GM12878 (cell line): Measurements from ENCODE around the gene HEMK1. TPM values are rescaled to one million over a fixed set of nuclear protein-coding genes. Genes with fewer than 3 reads are reported as not detected.

Experiments
- ATAC-seq: fragments of 200-7000 bp; cut with Tn5 transposase; 3 replicates; pipeline ENCODE4 v1.9.1; 2020; ENCODE audit warnings: mild to moderate bottlenecking, moderate library complexity
- BruUV-seq: library from RNA; stranded (reverse); fragments of 400-500 nt; replicated peaks from 2 replicates; lab custom pipeline; 2021; lab: Mats Ljungman, UMichigan
- CTCF ChIA-PET: fragments of 300-600 bp; sonication (Branson Sonifier 250); formaldehyde crosslinking; extraction: SDS; loops from one replicate; lab custom pipeline; 2021; ENCODE audit warnings: inconsistent platforms; lab: Yijun Ruan, JAX
- POLR2A ChIA-PET: fragments of 350-600 bp; formaldehyde crosslinking; extraction: SDS; loops from one replicate; lab custom pipeline; 2021; ENCODE audit warnings: inconsistent platforms; lab: Charles Lee
- RAD21 ChIA-PET: fragments of 300-600 bp; sonication (Branson Sonifier 250); formaldehyde crosslinking; loops from one replicate; lab custom pipeline; 2023; ENCODE audit warnings: antibody characterized with exemption; ENCODE audit not compliant: unreplicated experiment; lab: Charles Lee
- SMC1A ChIA-PET: fragments of 300-600 bp; sonication (Branson Sonifier 250); formaldehyde crosslinking; loops from one replicate; lab custom pipeline; 2023; ENCODE audit not compliant: unreplicated experiment, uncharacterized antibody; lab: Charles Lee
- DNase-seq: peaks from one replicate; pipeline ENCODE4 v3.0.0-alpha.2; 2011; ENCODE audit warnings: low read depth, low spot score
- FAIRE-seq: peaks from 3 replicates; lab custom pipeline; 2011; peaks lifted over from hg19 to GRCh38; lab: Jason Lieb, UNC
- H2AFZ ChIP-seq: 2 replicates; pipeline ENCODE4 v1.6.0; 2011; ENCODE audit warnings: low read depth, low read length, control low read depth; ENCODE audit not compliant: control insufficient read depth
- H3K27ac ChIP-seq: 2 replicates; pipeline ENCODE4 v1.5.1; 2011; ENCODE audit warnings: control low read depth; ENCODE audit not compliant: control insufficient read depth, insufficient read depth
- H3K27me3 ChIP-seq, 2 experiments: replicated peaks in 1 of 2; 2 replicates each; pipeline versions ENCODE4 v1.6.0 to v1.6.1; 2011; ENCODE audit warnings: low read length in 1 of 2; ENCODE audit not compliant: control insufficient read depth in 2 of 2, insufficient read depth in 2 of 2
- H3K36me3 ChIP-seq, 2 experiments: 2 replicates each; pipeline ENCODE4 v1.5.1; 2011; ENCODE audit warnings: low read length in 1 of 2; ENCODE audit not compliant: control insufficient read depth in 2 of 2, insufficient read depth in 2 of 2
- H3K4me1 ChIP-seq: 2 replicates; pipeline ENCODE4 v1.6.1; 2011; ENCODE audit warnings: mild to moderate bottlenecking, low read length, moderate library complexity, mixed read lengths; ENCODE audit not compliant: control insufficient read depth, insufficient read depth
- H3K4me2 ChIP-seq: 2 replicates; pipeline ENCODE4 v1.6.0; 2011; ENCODE audit warnings: control low read depth; ENCODE audit not compliant: control insufficient read depth, insufficient read depth
- H3K4me3 ChIP-seq: fragments of 200-600 bp; sonication (generic); 2 replicates; pipeline ENCODE4 v1.5.1; 2016
- H3K79me2 ChIP-seq: 2 replicates; pipeline ENCODE4 v1.6.0; 2011; ENCODE audit warnings: low read length; ENCODE audit not compliant: control insufficient read depth, insufficient read depth
- H3K9ac ChIP-seq: 2 replicates; pipeline ENCODE4 v1.8.0; 2011; ENCODE audit warnings: low read length, control low read depth, mixed read lengths; ENCODE audit not compliant: control insufficient read depth, insufficient read depth
- H3K9me3 ChIP-seq: replicated peaks from 3 replicates; pipeline ENCODE4 v1.5.1; 2011; ENCODE audit warnings: mild to moderate bottlenecking, low read length; ENCODE audit not compliant: control insufficient read depth, insufficient read depth
- H4K20me1 ChIP-seq: 2 replicates; pipeline ENCODE4 v1.6.0; 2011; ENCODE audit not compliant: control insufficient read depth, insufficient read depth
- CHD2 ChIP-seq: IDR thresholded peaks from 2 replicates; pipeline ENCODE4 v1.6.1; 2011; ENCODE audit warnings: low read depth, low read length, improper control_type of control experiment, borderline replicate concordance
- DPF2 ChIP-seq: fragments of 450-650 bp; IDR thresholded peaks from 2 replicates; pipeline ENCODE4 v1.6.1; 2017; ENCODE audit warnings: mild to moderate bottlenecking
- GABPA ChIP-seq: IDR thresholded peaks from 2 replicates; pipeline ENCODE4 v1.6.1; 2014; ENCODE audit warnings: antibody characterized with exemption, low read depth, mild to moderate bottlenecking, inconsistent platforms
- NR2C1 ChIP-seq: fragments of 450-650 bp; IDR thresholded peaks from 2 replicates; pipeline ENCODE4 v1.6.1; 2017; ENCODE audit warnings: antibody characterized with exemption, mild to moderate bottlenecking, moderate library complexity
- POLR2A ChIP-seq: IDR thresholded peaks from 2 replicates; pipeline ENCODE4 v1.6.1; 2011; ENCODE audit warnings: low read depth, mild to moderate bottlenecking, low read length
- WGBS: methylation state at CpG from one replicate; pipeline ENCODE4 v1.1.6; 2016; ENCODE audit warnings: low lambda C conversion rate; ENCODE audit not compliant: insufficient replicate concordance, insufficient coverage; ENCODE audit errors: missing lambda C conversion rate; 5-methylcytosine and 5-hydroxymethylcytosine counted together
- in situ Hi-C: fragments of 300-500 bp; cut with MboI; formaldehyde crosslinking; loops from 9 replicates; pipeline ENCODE4 v1.14.3; 2018; ENCODE audit warnings: mixed read lengths
- intact Hi-C: fragments of 100-400 bp; cut with micrococcal nuclease; formaldehyde crosslinking; loops from one replicate; pipeline ENCODE4 v1.14.2; 2022; ENCODE audit not compliant: unreplicated experiment
- polyA plus RNA-seq, 11 experiments: library from polyadenylated mRNA; depleted of rRNA in 4 of 11; unstranded in 6 of 11; stranded (reverse) in 5 of 11; fragments of >200 nt; fragmentation: Nextera tagmentation in 4 of 11; fragmentation: Illumina TruSeq in 1 of 11; extraction: Ambion mirVana in 4 of 11; extraction: Trizol in 1 of 11; gene quantifications; 1 replicate in 1 of 11; 2 replicates in 10 of 11; pipeline versions ENCODE4 v1.2.1 to v1.2.3, GENCODE V29; 2011 to 2016; ENCODE audit warnings: inconsistent platforms in 2 of 11, missing spikeins in 2 of 11, low read depth in 1 of 11
- total RNA-seq, 4 experiments: library from RNA; depleted of rRNA in 3 of 4; stranded (reverse); fragments of >200 nt in 3 of 4; fragmentation: Illumina TruSeq in 1 of 4; extraction: Trizol in 1 of 4; gene quantifications; 2 replicates each; pipeline versions ENCODE4 v1.2.1 to v1.2.3, GENCODE V29; 2013 to 2021
- TF ChIP-seq, protein P1 (sequence below): IDR thresholded peaks from 2 replicates; pipeline ENCODE4 v1.6.1; 2012; ENCODE audit warnings: improper control_type of control experiment, low read depth, low read length; ENCODE audit not compliant: insufficient replicate concordance
- TF ChIP-seq, protein P2 (sequence below): IDR thresholded peaks from 2 replicates; pipeline ENCODE4 v1.6.1; 2011; ENCODE audit warnings: low read depth, mild to moderate bottlenecking, low read length, moderate library complexity, borderline replicate concordance; ENCODE audit errors: extremely low read depth
- TF ChIP-seq, protein P3 (sequence below): fragments of 150-350 bp; IDR thresholded peaks from 2 replicates; pipeline ENCODE4 v1.6.1; 2016; ENCODE audit warnings: low read depth, low read length
- TF ChIP-seq, protein P4 (sequence below): fragments of 450-650 bp; IDR thresholded peaks from 2 replicates; pipeline ENCODE4 v1.6.1; 2017; ENCODE audit warnings: antibody characterized with exemption, mild to moderate bottlenecking, moderate library complexity

Gene HEMK1
- total and polyA plus RNA-seq, 10 of the 15 experiments (the other 5 are each of a cell fraction or from before 2014, with no cell fraction given), result 2.8 to 19.0 (median 12.0) TPM

DNA sequence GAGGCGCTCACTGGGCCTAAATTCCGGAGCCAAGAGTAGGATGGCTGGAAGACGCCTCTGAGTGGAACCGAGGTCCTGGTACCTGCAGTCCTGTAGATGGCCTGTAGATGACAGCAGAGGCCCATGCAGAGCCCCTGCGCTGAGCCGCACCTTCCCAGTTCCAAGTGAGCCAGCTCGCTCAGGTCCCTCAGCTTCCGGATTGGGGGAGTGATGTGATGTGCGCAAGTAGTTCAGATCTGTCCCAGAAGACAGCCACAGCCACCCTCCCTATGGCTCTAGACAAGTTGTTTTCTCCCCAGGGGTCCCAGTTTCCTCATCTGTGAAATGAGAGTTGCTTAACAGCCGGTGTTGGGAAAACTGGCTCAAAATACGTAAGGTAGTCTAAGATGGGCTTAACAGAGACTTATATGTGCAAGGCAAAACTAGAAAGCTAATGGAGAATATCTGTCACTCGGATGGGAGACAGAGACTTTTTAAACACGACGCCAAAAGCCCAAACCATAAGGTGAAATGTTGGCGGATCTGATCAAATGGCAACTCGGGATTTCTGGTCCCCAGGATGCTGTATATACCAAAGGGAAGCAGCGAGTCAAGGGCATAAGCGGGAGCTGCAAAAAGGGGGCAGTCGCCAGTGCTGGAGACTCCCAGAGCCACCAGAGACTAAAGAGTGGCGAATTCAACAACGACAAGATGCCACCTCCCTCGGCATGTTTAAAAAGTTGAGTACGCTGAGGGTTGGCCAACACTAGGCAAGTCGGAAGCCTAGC is 46.9 kb downstream of the HEMK1 start:
- SMC1A ChIA-PET, result interaction anchor here (0.6 to 11.4 kb wide), 19 partner anchors 8 to 1723 kb away, joined by 3 to 186 read pairs (median 4); partner anchors contain the start of genes C3orf18 and HEMK1
- Histone ChIP-seq H3K9me3 (no peaks in the 10 kb centered on the region), H3K4me2 (peak overlapping the region; percentile 99), H3K27ac (no peak overlapping the region), H3K36me3 (no peaks in the 10 kb centered on the region), H2AFZ (peak overlapping the region; percentile 84), H3K4me3 (peak overlapping the region; percentile 71), H4K20me1 (no peaks in the 10 kb centered on the region), H3K9ac (peak overlapping the region; percentile 15; the same call in 1 of the 2 replicates), H3K79me2 (peaks cover 4% of the 10 kb centered on the region), H3K27me3 (no peaks in the 10 kb centered on the region), H3K4me1 (peaks cover 23% of the 10 kb centered on the region)
- RAD21 ChIA-PET, result interaction anchor here (0.8 to 12.9 kb wide), 15 partner anchors 12 to 818 kb away, joined by 3 to 244 read pairs (median 6); partner anchors contain the start of genes C3orf18, CYB561D2, HEMK1 and MANF
- CTCF ChIA-PET, result interaction anchor here (0.5 to 13.9 kb wide), 45 partner anchors 8 to 1182 kb away, joined by 3 to 410 read pairs (median 4); partner anchors contain the start of genes C3orf18, DCAF1, HEMK1 and MANF
- peak; percentile 52 for ATAC-seq
- in situ Hi-C loops, result loop anchor here (5.0 to 25.0 kb wide), 2 partner anchors 761 to 1071 kb away; no protein-coding TSS in a partner anchor
- DNase-seq, result no peak
- WGBS, result 1% methylated on average over 24 of the region's 24 CpGs
- no TSS peak for BruUV-seq
- no peak for FAIRE-seq
- intact Hi-C loops, result loop anchor here (1.0 to 5.0 kb wide), 7 partner anchors 36 to 1066 kb away; partner anchors contain the start of gene MANF
- POLR2A ChIA-PET, result interaction anchor here (0.8 to 1.7 kb wide), 6 partner anchors 25 to 769 kb away, joined by 3 to 10 read pairs (median 4); partner anchors contain the start of genes C3orf18, HEMK1 and MANF
- TF ChIP-seq POLR2A (no peak), NR2C1 (no peak), GABPA (no peak), CHD2 (no peak), DPF2 (no peak)
- TF ChIP-seq, protein P1, sequence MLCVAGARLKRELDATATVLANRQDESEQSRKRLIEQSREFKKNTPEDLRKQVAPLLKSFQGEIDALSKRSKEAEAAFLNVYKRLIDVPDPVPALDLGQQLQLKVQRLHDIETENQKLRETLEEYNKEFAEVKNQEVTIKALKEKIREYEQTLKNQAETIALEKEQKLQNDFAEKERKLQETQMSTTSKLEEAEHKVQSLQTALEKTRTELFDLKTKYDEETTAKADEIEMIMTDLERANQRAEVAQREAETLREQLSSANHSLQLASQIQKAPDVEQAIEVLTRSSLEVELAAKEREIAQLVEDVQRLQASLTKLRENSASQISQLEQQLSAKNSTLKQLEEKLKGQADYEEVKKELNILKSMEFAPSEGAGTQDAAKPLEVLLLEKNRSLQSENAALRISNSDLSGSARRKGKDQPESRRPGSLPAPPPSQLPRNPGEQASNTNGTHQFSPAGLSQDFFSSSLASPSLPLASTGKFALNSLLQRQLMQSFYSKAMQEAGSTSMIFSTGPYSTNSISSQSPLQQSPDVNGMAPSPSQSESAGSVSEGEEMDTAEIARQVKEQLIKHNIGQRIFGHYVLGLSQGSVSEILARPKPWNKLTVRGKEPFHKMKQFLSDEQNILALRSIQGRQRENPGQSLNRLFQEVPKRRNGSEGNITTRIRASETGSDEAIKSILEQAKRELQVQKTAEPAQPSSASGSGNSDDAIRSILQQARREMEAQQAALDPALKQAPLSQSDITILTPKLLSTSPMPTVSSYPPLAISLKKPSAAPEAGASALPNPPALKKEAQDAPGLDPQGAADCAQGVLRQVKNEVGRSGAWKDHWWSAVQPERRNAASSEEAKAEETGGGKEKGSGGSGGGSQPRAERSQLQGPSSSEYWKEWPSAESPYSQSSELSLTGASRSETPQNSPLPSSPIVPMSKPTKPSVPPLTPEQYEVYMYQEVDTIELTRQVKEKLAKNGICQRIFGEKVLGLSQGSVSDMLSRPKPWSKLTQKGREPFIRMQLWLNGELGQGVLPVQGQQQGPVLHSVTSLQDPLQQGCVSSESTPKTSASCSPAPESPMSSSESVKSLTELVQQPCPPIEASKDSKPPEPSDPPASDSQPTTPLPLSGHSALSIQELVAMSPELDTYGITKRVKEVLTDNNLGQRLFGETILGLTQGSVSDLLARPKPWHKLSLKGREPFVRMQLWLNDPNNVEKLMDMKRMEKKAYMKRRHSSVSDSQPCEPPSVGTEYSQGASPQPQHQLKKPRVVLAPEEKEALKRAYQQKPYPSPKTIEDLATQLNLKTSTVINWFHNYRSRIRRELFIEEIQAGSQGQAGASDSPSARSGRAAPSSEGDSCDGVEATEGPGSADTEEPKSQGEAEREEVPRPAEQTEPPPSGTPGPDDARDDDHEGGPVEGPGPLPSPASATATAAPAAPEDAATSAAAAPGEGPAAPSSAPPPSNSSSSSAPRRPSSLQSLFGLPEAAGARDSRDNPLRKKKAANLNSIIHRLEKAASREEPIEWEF, result no peak
- TF ChIP-seq, protein P2, sequence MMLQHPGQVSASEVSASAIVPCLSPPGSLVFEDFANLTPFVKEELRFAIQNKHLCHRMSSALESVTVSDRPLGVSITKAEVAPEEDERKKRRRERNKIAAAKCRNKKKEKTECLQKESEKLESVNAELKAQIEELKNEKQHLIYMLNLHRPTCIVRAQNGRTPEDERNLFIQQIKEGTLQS, result no peak
- TF ChIP-seq, protein P3, sequence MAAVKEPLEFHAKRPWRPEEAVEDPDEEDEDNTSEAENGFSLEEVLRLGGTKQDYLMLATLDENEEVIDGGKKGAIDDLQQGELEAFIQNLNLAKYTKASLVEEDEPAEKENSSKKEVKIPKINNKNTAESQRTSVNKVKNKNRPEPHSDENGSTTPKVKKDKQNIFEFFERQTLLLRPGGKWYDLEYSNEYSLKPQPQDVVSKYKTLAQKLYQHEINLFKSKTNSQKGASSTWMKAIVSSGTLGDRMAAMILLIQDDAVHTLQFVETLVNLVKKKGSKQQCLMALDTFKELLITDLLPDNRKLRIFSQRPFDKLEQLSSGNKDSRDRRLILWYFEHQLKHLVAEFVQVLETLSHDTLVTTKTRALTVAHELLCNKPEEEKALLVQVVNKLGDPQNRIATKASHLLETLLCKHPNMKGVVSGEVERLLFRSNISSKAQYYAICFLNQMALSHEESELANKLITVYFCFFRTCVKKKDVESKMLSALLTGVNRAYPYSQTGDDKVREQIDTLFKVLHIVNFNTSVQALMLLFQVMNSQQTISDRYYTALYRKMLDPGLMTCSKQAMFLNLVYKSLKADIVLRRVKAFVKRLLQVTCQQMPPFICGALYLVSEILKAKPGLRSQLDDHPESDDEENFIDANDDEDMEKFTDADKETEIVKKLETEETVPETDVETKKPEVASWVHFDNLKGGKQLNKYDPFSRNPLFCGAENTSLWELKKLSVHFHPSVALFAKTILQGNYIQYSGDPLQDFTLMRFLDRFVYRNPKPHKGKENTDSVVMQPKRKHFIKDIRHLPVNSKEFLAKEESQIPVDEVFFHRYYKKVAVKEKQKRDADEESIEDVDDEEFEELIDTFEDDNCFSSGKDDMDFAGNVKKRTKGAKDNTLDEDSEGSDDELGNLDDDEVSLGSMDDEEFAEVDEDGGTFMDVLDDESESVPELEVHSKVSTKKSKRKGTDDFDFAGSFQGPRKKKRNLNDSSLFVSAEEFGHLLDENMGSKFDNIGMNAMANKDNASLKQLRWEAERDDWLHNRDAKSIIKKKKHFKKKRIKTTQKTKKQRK, result no peak
- TF ChIP-seq, protein P4, sequence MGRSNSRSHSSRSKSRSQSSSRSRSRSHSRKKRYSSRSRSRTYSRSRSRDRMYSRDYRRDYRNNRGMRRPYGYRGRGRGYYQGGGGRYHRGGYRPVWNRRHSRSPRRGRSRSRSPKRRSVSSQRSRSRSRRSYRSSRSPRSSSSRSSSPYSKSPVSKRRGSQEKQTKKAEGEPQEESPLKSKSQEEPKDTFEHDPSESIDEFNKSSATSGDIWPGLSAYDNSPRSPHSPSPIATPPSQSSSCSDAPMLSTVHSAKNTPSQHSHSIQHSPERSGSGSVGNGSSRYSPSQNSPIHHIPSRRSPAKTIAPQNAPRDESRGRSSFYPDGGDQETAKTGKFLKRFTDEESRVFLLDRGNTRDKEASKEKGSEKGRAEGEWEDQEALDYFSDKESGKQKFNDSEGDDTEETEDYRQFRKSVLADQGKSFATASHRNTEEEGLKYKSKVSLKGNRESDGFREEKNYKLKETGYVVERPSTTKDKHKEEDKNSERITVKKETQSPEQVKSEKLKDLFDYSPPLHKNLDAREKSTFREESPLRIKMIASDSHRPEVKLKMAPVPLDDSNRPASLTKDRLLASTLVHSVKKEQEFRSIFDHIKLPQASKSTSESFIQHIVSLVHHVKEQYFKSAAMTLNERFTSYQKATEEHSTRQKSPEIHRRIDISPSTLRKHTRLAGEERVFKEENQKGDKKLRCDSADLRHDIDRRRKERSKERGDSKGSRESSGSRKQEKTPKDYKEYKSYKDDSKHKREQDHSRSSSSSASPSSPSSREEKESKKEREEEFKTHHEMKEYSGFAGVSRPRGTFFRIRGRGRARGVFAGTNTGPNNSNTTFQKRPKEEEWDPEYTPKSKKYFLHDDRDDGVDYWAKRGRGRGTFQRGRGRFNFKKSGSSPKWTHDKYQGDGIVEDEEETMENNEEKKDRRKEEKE, result no peak
